HepG2 (cell line): ENCODE results near the gene IKZF3. TPM values are rescaled to one million over a fixed set of nuclear protein-coding genes. Genes with fewer than 3 reads are reported as not detected.
A peak's percentile ranks its signal among the peaks of the same experiment; 100 is the strongest.

ENCODE experiments used
- NFAT5 ChIP-seq: sonication (generic); formaldehyde crosslinking; IDR thresholded peaks from 2 replicates; pipeline ENCODE4 v1.4.0; 2020; ENCODE audit warnings: missing genetic modification reagents
- ZNF484 ChIP-seq: sonication (generic); formaldehyde crosslinking; IDR thresholded peaks from 2 replicates; pipeline ENCODE4 v1.5.1; 2020; ENCODE audit warnings: mild to moderate bottlenecking, low read depth, missing genetic modification reagents, borderline replicate concordance
- polyA plus RNA-seq, 8 experiments: library from polyadenylated mRNA; depleted of rRNA in 3 of 8; stranded (reverse) in 7 of 8; unstranded in 1 of 8; fragments of >200 nt; fragmentation: Illumina TruSeq in 4 of 8; extraction: Trizol in 4 of 8; gene quantifications; 2 replicates each; pipeline versions ENCODE4 v1.2.1 to v1.2.3, GENCODE V29; 2011 to 2016; ENCODE audit warnings: low read depth in 4 of 8, missing spikeins in 1 of 8, mixed read lengths in 1 of 8; ENCODE audit not compliant: insufficient read depth in 1 of 8
- total RNA-seq, 5 experiments: library from RNA; depleted of rRNA; stranded (reverse); fragments of >200 nt; fragmentation: Illumina TruSeq; extraction: Trizol; gene quantifications; 2 replicates each; pipeline ENCODE4 v1.2.3, GENCODE V29; 2016; ENCODE audit warnings: low read depth in 1 of 5
- TF ChIP-seq, protein P1 (sequence below): sonication (generic); formaldehyde crosslinking; IDR thresholded peaks from 2 replicates; pipeline ENCODE4 v1.4.0; 2020; ENCODE audit warnings: missing genetic modification reagents

Gene IKZF3
- total and polyA plus RNA-seq, 2 of the 13 experiments (the other 11 are each of a cell fraction or from before 2014, with no cell fraction given), result not detected

- TF ChIP-seq, protein P1, sequence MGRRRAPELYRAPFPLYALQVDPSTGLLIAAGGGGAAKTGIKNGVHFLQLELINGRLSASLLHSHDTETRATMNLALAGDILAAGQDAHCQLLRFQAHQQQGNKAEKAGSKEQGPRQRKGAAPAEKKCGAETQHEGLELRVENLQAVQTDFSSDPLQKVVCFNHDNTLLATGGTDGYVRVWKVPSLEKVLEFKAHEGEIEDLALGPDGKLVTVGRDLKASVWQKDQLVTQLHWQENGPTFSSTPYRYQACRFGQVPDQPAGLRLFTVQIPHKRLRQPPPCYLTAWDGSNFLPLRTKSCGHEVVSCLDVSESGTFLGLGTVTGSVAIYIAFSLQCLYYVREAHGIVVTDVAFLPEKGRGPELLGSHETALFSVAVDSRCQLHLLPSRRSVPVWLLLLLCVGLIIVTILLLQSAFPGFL (CRISPR knock-in tag), result 0 out of 2 replicates have a peak, but pooled peaks have one; percentile 30
- TF ChIP-seq NFAT5 (CRISPR knock-in tag) (peak; percentile 52; the same call in 1 of the 2 replicates), ZNF484 (CRISPR knock-in tag) (0 out of 2 replicates have a peak, but pooled peaks have one; percentile 5)
- TF ChIP-seq, all 625 proteins: peak for 9
These were observed 109.1 kb downstream of the IKZF3 start (continued) for GRCh38 chr17:39754958-39755553.
